Right lobe of liver (tissue), 6 donors: ENCODE measurements around the gene IQCH. TPM values are rescaled to one million over a fixed set of nuclear protein-coding genes. Genes with fewer than 3 reads are reported as not detected.
A peak's percentile ranks its signal among the peaks of the same experiment; 100 is the strongest.

Source experiments
- ATAC-seq, 4 donors: fragments of 200-7000 bp; cut with Tn5 transposase; one replicate each; pipeline ENCODE4 v1.9.1; 2020; ENCODE audit warnings: mild to moderate bottlenecking in 4 of 4, moderate library complexity in 4 of 4
- DNase-seq, 3 donors: peaks; one replicate each; pipeline ENCODE4 v3.0.0-alpha.2; 2020
- H3K27ac ChIP-seq, 3 donors: fragments of 200-600 bp; one replicate each; pipeline ENCODE4 v1.8.0; 2022
- H3K27me3 ChIP-seq, 2 donors: fragments of 200-600 bp; one replicate each; pipeline ENCODE4 v1.8.0; 2022
- H3K36me3 ChIP-seq, 4 donors: fragments of 200-600 bp; sonication (generic) in 1 of 4; one replicate each; pipeline versions ENCODE4 v1.5.1 to v1.8.0; 2017 to 2022; ENCODE audit warnings: control low read depth in 1 of 4
- H3K4me1 ChIP-seq, 4 donors: fragments of 200-600 bp; sonication (generic) in 1 of 4; one replicate each; pipeline versions ENCODE4 v1.5.1 to v1.8.0; 2017 to 2022; ENCODE audit warnings: control low read depth in 1 of 4
- H3K4me3 ChIP-seq, 3 donors: fragments of 200-600 bp; one replicate each; pipeline ENCODE4 v1.8.0; 2022
- H3K9me3 ChIP-seq, 4 donors: fragments of 200-600 bp; sonication (generic) in 1 of 4; one replicate each; pipeline versions ENCODE4 v1.5.1 to v1.8.0; 2017 to 2022; ENCODE audit warnings: control low read depth in 1 of 4
- POLR2A ChIP-seq: fragments of 450-650 bp; IDR thresholded peaks from one replicate; pipeline ENCODE4 v1.6.1; 2017; ENCODE audit warnings: antibody characterized with exemption, mild to moderate bottlenecking
- WGBS: methylation state at CpG from one replicate; pipeline ENCODE4 v1.1.6; 2018; ENCODE audit warnings: low coverage, low lambda C conversion rate; ENCODE audit not compliant: insufficient coverage; ENCODE audit errors: missing lambda C conversion rate; 5-methylcytosine and 5-hydroxymethylcytosine counted together
- intact Hi-C, 2 donors: fragments of 100-400 bp; cut with DNase I; formaldehyde crosslinking; loops; one replicate each; pipeline versions ENCODE4 v1.11.2 to v1.14.1; 2022
- total RNA-seq, 6 experiments: library from RNA; depleted of rRNA in 2 of 6; stranded (reverse); fragments of >200 nt in 2 of 6; fragmentation: NEBNext Ultra II Directional in 3 of 6; extraction: Animal tissue kit (Norgen Biotek cat#: 25700) in 3 of 6; gene quantifications; one replicate each; pipeline versions ENCODE4 v1.1.0 to v1.2.4, GENCODE V29; 2016 to 2023
- TF ChIP-seq, protein P1 (sequence below), 4 donors: fragments of 200-600 bp in 3 of 4; fragments of 450-650 bp in 1 of 4; IDR thresholded peaks; one replicate each; pipeline versions ENCODE4 v1.5.1 to v1.8.0; 2016 to 2022; ENCODE audit warnings: antibody characterized with exemption in 4 of 4, mild to moderate bottlenecking in 2 of 4
- donor health status: DM: no; HTN: yes; CAD: no.
- donor health status: DM: no; HTN: no; CAD: no.
- donor health status: DM: no; HTN: no; CAD: no.
- donor health status: DM: no; HTN: yes; CAD: no.
- donor health status: DM: no; HTN: yes; CAD: no.

The IQCH gene
- total RNA-seq, 6 experiments from 2014 or later: 0.91 to 2.3 (median 1.4) TPM

DNA sequence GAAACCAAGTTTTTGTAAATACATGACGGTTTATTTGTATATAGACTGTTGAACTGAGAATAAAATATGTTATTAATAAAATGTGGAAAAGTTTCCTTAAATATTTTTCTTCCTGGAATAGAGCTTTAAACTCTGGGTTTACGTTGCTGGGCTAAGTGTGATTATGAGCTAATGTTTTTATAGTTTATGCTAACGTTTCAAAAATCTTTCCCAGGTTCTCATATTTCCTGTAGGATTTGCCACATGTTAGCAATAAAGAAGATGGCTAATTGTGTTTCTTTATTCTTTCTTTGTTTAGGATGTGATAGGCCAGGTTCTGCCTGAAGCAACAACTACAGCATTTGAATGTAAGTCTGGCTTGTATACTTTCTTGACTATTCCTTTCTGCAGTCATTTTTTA lies 295.1 kb downstream of the IQCH start:
- intact Hi-C loops: no loop called here
- ATAC-seq (no peak), DNase-seq (no peak)
- WGBS: 67% methylated on average over 3 of the region's 3 CpGs
- no peak overlapping the region for H3K27ac ChIP-seq
- no peaks in the 10 kb centered on the region for H3K4me1 ChIP-seq
- no peaks in the 10 kb centered on the region for H3K27me3 ChIP-seq
- H3K36me3 ChIP-seq: peaks cover 0 to 11% (median 2%) of the 10 kb centered on the region in 4 donors
- no peaks in the 10 kb centered on the region for H3K9me3 ChIP-seq
- no peak for TF ChIP-seq POLR2A
- TF ChIP-seq, protein P1, sequence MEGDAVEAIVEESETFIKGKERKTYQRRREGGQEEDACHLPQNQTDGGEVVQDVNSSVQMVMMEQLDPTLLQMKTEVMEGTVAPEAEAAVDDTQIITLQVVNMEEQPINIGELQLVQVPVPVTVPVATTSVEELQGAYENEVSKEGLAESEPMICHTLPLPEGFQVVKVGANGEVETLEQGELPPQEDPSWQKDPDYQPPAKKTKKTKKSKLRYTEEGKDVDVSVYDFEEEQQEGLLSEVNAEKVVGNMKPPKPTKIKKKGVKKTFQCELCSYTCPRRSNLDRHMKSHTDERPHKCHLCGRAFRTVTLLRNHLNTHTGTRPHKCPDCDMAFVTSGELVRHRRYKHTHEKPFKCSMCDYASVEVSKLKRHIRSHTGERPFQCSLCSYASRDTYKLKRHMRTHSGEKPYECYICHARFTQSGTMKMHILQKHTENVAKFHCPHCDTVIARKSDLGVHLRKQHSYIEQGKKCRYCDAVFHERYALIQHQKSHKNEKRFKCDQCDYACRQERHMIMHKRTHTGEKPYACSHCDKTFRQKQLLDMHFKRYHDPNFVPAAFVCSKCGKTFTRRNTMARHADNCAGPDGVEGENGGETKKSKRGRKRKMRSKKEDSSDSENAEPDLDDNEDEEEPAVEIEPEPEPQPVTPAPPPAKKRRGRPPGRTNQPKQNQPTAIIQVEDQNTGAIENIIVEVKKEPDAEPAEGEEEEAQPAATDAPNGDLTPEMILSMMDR (IDR thresholded peaks at IDR 0.05): no peak
- H3K4me3 ChIP-seq: no peak overlapping the region

DNA sequence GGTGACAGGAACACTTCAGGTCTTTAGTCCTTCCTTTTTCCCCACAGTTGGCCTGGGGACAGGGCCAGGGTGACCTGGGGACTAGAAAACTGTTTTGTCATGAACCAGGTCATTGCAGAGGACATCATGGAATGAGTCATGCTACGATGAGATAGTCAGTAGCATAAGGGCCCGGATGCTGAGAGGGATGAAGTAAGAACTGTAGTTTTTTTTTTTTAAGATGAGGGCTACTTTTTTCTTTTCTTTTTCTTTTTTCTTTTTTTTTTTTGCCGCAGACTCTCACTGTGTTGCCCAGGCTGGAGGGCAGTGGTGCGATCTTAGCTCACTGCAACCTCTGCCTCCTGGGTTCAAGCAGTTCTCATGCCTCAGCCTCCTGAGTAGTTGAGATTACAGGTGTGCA lies 295.9 kb downstream of the IQCH start:
- Histone ChIP-seq H3K9me3 (no peaks in the 10 kb centered on the region), H3K4me1 (no peaks in the 10 kb centered on the region), H3K4me3 (no peak overlapping the region), H3K27ac (no peak overlapping the region), H3K36me3 (peaks cover 0 to 14% (median 2%) of the 10 kb centered on the region in 4 donors), H3K27me3 (no peaks in the 10 kb centered on the region)
- DNase-seq: peak in 1 of 3 donors; percentile 49
- peak; percentile 38 to 99 (median 46) for ATAC-seq
- intact Hi-C loops: no loop called here
- WGBS: 59% methylated on average over 4 of the region's 4 CpGs
- TF ChIP-seq, protein P1 (IDR thresholded peaks at IDR 0.05): no peak
- no peak for TF ChIP-seq POLR2A

DNA sequence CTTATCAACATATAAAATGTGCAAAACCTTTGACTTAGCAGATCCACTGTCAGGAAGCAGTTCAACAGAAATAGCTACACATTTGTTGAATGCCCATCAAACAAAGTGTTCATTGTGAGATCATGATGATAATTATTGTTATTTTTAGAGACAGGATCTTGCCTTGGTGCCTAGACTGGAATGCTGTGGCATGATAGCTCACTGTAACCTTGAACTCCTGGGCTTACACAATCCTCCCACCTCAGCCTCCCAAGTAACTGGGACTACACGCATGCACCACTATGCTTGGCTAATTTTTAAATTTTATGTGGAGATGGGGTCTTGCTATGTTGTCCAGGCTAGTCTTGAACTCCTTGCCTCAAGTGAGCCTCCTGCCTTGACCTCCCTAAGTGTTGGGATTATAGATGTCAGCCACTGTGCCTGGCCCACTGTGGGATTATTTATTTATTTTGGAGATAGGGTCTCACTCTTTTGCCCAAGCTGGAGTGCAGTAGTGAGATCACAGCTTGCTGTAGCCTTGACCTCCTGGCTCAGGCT lies 296.7 kb downstream of the IQCH start:
- ATAC-seq: no peak
- Histone ChIP-seq H3K9me3 (no peaks in the 10 kb centered on the region), H3K36me3 (peaks cover 0 to 7% (median 2%) of the 10 kb centered on the region in 4 donors), H3K27ac (no peak overlapping the region), H3K4me1 (no peaks in the 10 kb centered on the region), H3K4me3 (no peak overlapping the region), H3K27me3 (no peaks in the 10 kb centered on the region)
- intact Hi-C loops: no loop called here
- no CpG with 5 or more reads among the region's 1 CpG for WGBS
- DNase-seq: no peak
- TF ChIP-seq, protein P1 (IDR thresholded peaks at IDR 0.05): no peak
- no peak for TF ChIP-seq POLR2A

Other genes starting within 250 kb of the IQCH start
- 10 to 100 TPM in 5 of 6 experiments, 1 to 10 TPM in 1; 9.2 to 34.0 (median 14.4) TPM for gene SMAD3, start 189.2 kb upstream of the IQCH start, total RNA-seq
- gene AAGAB, start 125 bp upstream of the IQCH start, total RNA-seq: 10 to 100 TPM; 11.0 to 15.6 (median 13.6) TPM